Heart right ventricle (tissue), 16 donors: ENCODE measurements around the gene MCRS1. TPM values are rescaled to one million over a fixed set of nuclear protein-coding genes. Genes with fewer than 3 reads are reported as not detected.
A peak's percentile ranks its signal among the peaks of the same experiment; 100 is the strongest.

Experiments used
- ATAC-seq, 8 donors: fragments of 200-7000 bp; cut with Tn5 transposase; one replicate each; pipeline ENCODE4 v1.9.1; 2020; ENCODE audit warnings: mild to moderate bottlenecking in 8 of 8, moderate library complexity in 8 of 8, moderate number of reproducible peaks in 1 of 8
- DNase-seq, 2 donors: peaks; one replicate each; pipeline ENCODE4 v3.0.0-alpha.2; 2020
- H3K27ac ChIP-seq, 10 donors: fragments of 200-600 bp; sonication (generic) in 2 of 10; one replicate each; pipeline versions ENCODE4 v1.5.0 to v1.8.0; 2020 to 2022; ENCODE audit warnings: mild to moderate bottlenecking in 3 of 10
- H3K27me3 ChIP-seq, 7 donors: fragments of 200-600 bp; one replicate each; pipeline ENCODE4 v1.8.0; 2021 to 2022; ENCODE audit warnings: mild to moderate bottlenecking in 2 of 7
- H3K36me3 ChIP-seq, 9 donors: fragments of 200-600 bp; sonication (generic) in 1 of 9; one replicate each; pipeline versions ENCODE4 v1.5.0 to v1.8.0; 2020 to 2022; ENCODE audit warnings: mild to moderate bottlenecking in 2 of 9
- H3K4me1 ChIP-seq, 9 donors: fragments of 200-600 bp; sonication (generic) in 1 of 9; one replicate each; pipeline versions ENCODE4 v1.5.0 to v1.8.0; 2020 to 2022; ENCODE audit warnings: mild to moderate bottlenecking in 4 of 9
- H3K4me3 ChIP-seq, 10 donors: fragments of 200-600 bp; sonication (generic) in 2 of 10; one replicate each; pipeline versions ENCODE4 v1.5.0 to v1.8.0; 2020 to 2022; ENCODE audit warnings: mild to moderate bottlenecking in 7 of 10, moderate library complexity in 2 of 10
- H3K9me3 ChIP-seq, 11 donors: fragments of 200-600 bp in 10 of 11; sonication (generic) in 2 of 11; one replicate each; pipeline versions ENCODE4 v1.5.0 to v1.8.0; 2013 to 2022; ENCODE audit warnings: mild to moderate bottlenecking in 2 of 11, control low read depth in 1 of 11, moderate library complexity in 1 of 11
- WGBS, 2 donors: extraction: QIAGEN DNeasy Blood & Tissue Kit; methylation state at CpG; one replicate each; pipeline ENCODE4 v1.1.7; 2013; ENCODE audit warnings: inconsistent platforms in 1 of 2; 5-methylcytosine and 5-hydroxymethylcytosine counted together
- intact Hi-C, 10 donors: fragments of 100-400 bp; cut with DNase I; formaldehyde crosslinking; loops; one replicate each; pipeline versions ENCODE4 v1.11.1 to v1.14.2; 2022
- long read RNA-seq, 3 donors: library from polyadenylated mRNA; unstranded; transcript quantifications; one replicate each; pipeline ENCODE4 v2.0.0, GENCODE V29; 2020 to 2021
- polyA plus RNA-seq, 2 donors: library from polyadenylated mRNA; stranded (reverse); fragments of 200-250 nt; gene quantifications; one replicate each; pipeline ENCODE4 v1.2.3, GENCODE V29; 2013
- total RNA-seq, 10 donors: library from RNA; stranded (reverse); fragmentation: NEBNext Ultra II Directional in 3 of 10; extraction: Animal tissue kit (Norgen Biotek cat#: 25700) in 3 of 10; gene quantifications; one replicate each; pipeline versions ENCODE4 v1.2.1 to v1.2.4, GENCODE V29; 2021 to 2023
- TF ChIP-seq, protein P1 (sequence below), 9 donors: fragments of 200-600 bp; sonication (generic) in 2 of 9; IDR thresholded peaks; one replicate each; pipeline versions ENCODE4 v1.5.0 to v1.8.0; 2021 to 2022; ENCODE audit warnings: antibody characterized with exemption in 9 of 9, mild to moderate bottlenecking in 5 of 9, moderate library complexity in 1 of 9
- donor health status: Arrhythmogenic right ventricular cardiomyopathy.
- donor health status: ischemic (EF 13 %, LVEDD 7.1; RV severe dilation, severe dysfunction).
- donor health status: healthy with polysubstance abuse.
- donor health status: DM: no; HTN: yes; CAD: no.
- donor health status: DM: no; HTN: no; CAD: no.
- donor health status: ischemic (EF 25% LVEDD 6.9; RV normal size, moderate dysfunction).
- donor health status: ischemic (EF 25% LVEDD 5.7; RV mildly dilated, moderate dysfunction).
- donor health status: healthy.
- donor health status: DM: yes; HTN: yes; CAD: no.
- donor health status: Ischemic cardiomyopathy.
- donor health status: ischemic (EF 35%, LVEDD 5.7; RV mildly dilated, moderate dysfunction).
- donor health status: nonischemic (EF 11% LVEDD 7.7; RV severe dilation, severe dysfunction).
- donor health status: DM: yes; HTN: yes; CAD: no.
- donor health status: PGD.
- donor health status: ischemic (EF 29% LVEDD 5.4; RV normal size, mild dysfunction).
- donor health status: nonischemic (EF 23%, LVEDD 6.1; RV moderate dilation, normal function).

Gene MCRS1, protein sequence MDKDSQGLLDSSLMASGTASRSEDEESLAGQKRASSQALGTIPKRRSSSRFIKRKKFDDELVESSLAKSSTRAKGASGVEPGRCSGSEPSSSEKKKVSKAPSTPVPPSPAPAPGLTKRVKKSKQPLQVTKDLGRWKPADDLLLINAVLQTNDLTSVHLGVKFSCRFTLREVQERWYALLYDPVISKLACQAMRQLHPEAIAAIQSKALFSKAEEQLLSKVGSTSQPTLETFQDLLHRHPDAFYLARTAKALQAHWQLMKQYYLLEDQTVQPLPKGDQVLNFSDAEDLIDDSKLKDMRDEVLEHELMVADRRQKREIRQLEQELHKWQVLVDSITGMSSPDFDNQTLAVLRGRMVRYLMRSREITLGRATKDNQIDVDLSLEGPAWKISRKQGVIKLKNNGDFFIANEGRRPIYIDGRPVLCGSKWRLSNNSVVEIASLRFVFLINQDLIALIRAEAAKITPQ
- 100 to 1,000 TPM in 1 of 10 donors, 10 to 100 TPM in 9; 72.6 to 118 (median 82.2) TPM for total RNA-seq
- 10 to 100 TPM; 73.3 to 94.7 TPM for polyA plus RNA-seq
- long read RNA-seq, donor 1, transcript MCRS1-201 (15 exons, 1,928 nt), result major isoform, 54 of 114 reads
- long read RNA-seq, donor 1, partial matches to known transcripts, result 41 of 114 reads
- long read RNA-seq, donor 1, other reads (novel, unspliced or antisense), result 19 of 114 reads
- long read RNA-seq, donor 2, transcript MCRS1-201 (15 exons, 1,928 nt), result major isoform, 76 of 204 reads
- long read RNA-seq, donor 2, partial matches to known transcripts, result 85 of 204 reads
- long read RNA-seq, donor 2, other reads (novel, unspliced or antisense), result 42 of 204 reads
- long read RNA-seq, donor 3, transcript MCRS1-201 (15 exons, 1,928 nt), result major isoform, 94 of 228 reads
- long read RNA-seq, donor 3, partial matches to known transcripts, result 98 of 228 reads
- long read RNA-seq, donor 3, other reads (novel, unspliced or antisense), result 34 of 228 reads

DNA sequence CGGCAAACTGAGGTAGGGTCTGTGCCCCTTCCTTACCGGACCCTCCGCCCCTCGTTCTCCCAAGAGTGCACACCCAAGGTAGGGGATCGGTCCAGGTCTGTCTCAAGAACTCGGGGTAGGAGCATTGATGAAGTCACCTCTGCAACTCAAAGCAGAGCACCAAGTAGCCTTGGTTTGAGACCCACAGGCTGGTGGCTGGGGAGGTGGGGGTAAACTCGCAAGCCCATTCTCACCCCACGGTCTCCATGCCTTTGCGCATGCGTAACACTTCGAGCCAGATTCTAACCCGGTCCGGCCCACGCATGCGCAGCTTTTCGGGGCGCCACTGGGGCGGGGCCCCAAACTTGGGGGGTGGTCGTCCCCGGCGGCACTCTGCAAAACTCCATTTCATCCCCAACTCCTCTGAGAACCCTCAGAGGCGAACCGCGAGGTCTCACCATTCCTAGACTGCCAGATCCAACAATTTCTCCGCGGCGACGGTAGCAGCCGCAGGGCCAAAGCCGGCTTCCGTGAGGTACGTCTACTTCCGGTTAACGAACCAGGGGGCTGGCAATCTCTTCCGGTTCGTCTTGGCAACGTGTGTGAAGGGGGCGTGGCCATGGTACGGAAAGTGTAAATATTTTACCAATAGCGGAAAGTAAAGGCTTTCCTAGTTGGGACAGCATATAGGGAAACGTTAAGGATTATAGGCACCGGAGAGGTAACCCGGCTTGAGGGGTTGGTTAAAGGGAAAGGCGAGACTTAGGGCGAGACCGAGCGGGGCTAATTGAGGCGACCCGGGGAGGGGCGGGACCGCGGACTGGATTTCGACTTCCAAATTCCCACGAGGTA, at the start of gene MCRS1:
TSS of gene MCRS1 (minus strand) at position 532 of the 831 bp plus-strand sequence. CDS start 1,411 bp downstream, outside the sequence.
- Histone ChIP-seq H3K36me3 (peaks cover 0 to 35% (median 21%) of the 10 kb centered on the region in 9 donors), H3K4me1 (peaks cover 15 to 67% (median 46%) of the 10 kb centered on the region in 9 donors), H3K27me3 (no peaks in the 10 kb centered on the region), H3K27ac (peak within 1 kb of the TSS; percentile 65 to 98 (median 94)), H3K4me3 (peak within 1 kb of the TSS; percentile 61 to 97 (median 86)), H3K9me3 (no peaks in the 10 kb centered on the region)
- DNase-seq, result peak; percentile 86 to 90
- intact Hi-C loops, result loop anchor here in 1 of 10 donors (5.0 kb wide), 1 partner anchor 506 kb away; the partner anchor contains the start of gene KMT2D
- ATAC-seq, result peak; percentile 68 to 93 (median 90)
- TF ChIP-seq, protein P1, sequence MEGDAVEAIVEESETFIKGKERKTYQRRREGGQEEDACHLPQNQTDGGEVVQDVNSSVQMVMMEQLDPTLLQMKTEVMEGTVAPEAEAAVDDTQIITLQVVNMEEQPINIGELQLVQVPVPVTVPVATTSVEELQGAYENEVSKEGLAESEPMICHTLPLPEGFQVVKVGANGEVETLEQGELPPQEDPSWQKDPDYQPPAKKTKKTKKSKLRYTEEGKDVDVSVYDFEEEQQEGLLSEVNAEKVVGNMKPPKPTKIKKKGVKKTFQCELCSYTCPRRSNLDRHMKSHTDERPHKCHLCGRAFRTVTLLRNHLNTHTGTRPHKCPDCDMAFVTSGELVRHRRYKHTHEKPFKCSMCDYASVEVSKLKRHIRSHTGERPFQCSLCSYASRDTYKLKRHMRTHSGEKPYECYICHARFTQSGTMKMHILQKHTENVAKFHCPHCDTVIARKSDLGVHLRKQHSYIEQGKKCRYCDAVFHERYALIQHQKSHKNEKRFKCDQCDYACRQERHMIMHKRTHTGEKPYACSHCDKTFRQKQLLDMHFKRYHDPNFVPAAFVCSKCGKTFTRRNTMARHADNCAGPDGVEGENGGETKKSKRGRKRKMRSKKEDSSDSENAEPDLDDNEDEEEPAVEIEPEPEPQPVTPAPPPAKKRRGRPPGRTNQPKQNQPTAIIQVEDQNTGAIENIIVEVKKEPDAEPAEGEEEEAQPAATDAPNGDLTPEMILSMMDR (IDR thresholded peaks at IDR 0.05), result no peak
- WGBS, 2 donors, result 1% methylated on average over 54 of the region's 54 CpGs

DNA sequence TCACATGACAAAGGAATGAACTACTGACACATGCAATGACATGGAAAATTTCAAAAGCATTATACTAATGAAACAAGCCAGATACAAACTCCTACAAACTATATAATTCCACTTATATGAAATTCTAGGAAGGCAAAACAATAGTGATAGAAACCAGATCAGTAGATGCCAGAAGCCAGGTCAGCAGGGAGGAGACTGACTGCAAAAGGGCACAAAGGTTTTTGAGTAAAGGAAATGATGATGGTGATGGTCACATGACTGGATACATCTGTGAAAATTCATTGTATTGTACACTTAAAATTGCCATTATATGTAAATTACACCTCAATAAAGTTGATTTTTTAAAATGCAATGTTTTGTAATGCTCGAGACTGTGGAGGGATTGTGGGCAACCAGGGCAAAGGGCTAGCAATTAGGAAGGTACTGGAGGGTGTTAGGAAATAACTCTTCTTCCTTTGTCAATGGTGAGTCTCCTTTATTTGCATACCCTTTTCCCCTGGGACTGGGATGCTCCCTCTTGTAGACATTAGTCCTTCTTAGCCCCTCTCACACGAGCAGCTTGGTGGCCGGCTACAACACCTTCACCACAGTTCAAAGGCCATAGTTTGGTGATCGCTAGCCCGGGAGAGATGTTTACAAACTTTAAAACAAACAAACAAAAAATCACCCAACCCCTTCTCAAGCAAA, 48.7 kb upstream of the MCRS1 start:
- Histone ChIP-seq H3K4me1 (peaks cover 2 to 7% (median 4%) of the 10 kb centered on the region in 9 donors), H3K36me3 (no peaks in the 10 kb centered on the region), H3K9me3 (peaks cover 0 to 4% (median 0%) of the 10 kb centered on the region in 11 donors), H3K4me3 (no peak overlapping the region), H3K27ac (no peak overlapping the region), H3K27me3 (peaks cover 0 to 39% (median 0%) of the 10 kb centered on the region in 7 donors)
- ATAC-seq, result no peak
- TF ChIP-seq, protein P1 (IDR thresholded peaks at IDR 0.05), result no peak
- intact Hi-C loops, result no loop called here
- WGBS, 2 donors, result 75 to 81% methylated on average over 5 of the region's 5 CpGs
- no peak for DNase-seq

DNA sequence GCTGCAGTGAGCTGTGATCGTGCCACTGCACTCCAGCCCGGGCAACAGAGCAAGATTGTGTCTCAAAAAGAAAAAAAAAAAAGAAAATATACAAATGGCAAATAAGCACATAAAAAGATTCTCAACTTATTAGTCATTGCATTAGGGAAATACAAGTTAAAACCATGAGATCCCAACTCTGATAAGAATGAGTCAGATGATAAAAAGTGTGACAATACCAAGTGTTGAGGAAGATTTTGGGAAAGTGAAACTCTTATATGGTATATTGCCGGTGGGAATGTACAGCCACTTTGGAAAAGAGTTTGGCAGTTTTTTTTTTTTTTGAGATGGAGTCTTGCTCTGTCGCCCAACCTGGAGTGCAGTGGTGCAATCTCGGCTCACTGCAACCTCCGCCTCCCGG, 47.8 kb upstream of the MCRS1 start:
- TF ChIP-seq, protein P1 (IDR thresholded peaks at IDR 0.05), result no peak
- 96 to 97% methylated on average over 7 of the region's 7 CpGs for WGBS, 2 donors

More for the DNA sequence above, 47.8 kb upstream of the MCRS1 start:
- Histone ChIP-seq H3K4me1 (no peaks in the 10 kb centered on the region), H3K4me3 (no peak overlapping the region), H3K27me3 (peaks cover 0 to 30% (median 0%) of the 10 kb centered on the region in 7 donors), H3K27ac (no peak overlapping the region), H3K9me3 (peaks cover 0 to 8% (median 0%) of the 10 kb centered on the region in 11 donors), H3K36me3 (no peaks in the 10 kb centered on the region)
- intact Hi-C loops, result no loop called here
- DNase-seq (no peak), ATAC-seq (no peak)
